HG03575 (cell line): ENCODE results near the gene LAMTOR5.

ENCODE experiments used
- ATAC-seq: cut with Tn5 transposase; IDR thresholded peaks from one replicate; pipeline ENCODE4 v1.9.1; 2021; ENCODE audit not compliant: unreplicated experiment, insufficient number of reproducible peaks, low FRiP score; ENCODE audit errors: extremely low read depth

The LAMTOR5 gene

DNA sequence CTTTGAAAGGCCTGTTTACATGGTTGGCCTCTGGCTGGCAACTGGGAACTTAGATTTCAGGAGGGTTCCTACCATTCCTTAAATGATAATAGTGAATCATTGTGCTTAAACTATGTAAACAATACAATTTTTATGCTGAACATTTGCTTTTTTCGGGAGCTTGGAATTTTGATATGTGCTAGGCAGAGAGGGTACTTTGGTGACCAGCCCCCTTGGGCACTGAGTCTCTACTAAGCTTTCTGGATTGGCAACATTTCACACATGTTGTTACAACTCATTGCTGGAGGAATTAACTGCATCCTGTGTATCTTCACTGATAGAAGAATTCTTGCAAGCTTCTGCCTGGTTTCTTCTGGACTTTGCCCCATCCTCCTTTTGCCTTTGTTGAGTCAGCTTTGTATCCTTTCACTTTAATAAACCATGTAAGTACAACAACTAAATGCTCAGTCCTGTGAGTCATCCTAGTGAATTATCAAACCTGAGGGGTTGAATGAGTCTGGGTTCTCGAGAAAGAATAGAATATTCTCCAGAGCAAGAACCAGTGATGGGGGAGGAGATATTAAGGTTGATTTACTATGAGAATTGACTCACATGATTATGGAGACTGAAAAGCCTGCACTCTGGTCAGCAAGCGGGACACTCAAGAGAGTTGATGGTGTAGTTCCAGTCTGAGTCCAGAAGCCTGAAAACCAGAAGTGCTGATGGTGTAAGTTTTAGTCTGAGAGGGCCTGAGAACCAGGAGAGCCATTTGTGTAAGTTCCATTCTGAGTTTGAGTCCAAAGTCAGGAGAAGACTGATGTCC, 13.6 kb downstream of the LAMTOR5 start:
- no peak for ATAC-seq

DNA sequence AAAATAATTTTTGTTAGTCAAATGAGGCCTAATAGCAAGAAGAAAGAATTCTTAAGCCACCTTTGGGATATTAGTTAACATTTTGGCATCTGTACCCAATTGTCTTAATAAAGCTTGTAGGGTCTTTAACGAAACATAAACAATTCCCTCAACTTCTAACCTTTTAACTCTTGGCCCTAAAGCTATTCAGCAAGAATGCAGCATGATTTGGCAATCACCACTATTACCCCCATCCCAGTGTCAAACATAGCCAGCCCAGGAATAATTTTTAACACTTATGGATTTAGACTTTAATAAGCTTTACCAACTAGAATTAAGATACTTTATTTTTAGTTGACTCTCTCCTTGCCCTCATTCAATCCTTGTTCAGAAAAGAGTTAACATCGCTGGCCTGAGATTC, 14.2 kb downstream of the LAMTOR5 start:
- no peak for ATAC-seq

DNA sequence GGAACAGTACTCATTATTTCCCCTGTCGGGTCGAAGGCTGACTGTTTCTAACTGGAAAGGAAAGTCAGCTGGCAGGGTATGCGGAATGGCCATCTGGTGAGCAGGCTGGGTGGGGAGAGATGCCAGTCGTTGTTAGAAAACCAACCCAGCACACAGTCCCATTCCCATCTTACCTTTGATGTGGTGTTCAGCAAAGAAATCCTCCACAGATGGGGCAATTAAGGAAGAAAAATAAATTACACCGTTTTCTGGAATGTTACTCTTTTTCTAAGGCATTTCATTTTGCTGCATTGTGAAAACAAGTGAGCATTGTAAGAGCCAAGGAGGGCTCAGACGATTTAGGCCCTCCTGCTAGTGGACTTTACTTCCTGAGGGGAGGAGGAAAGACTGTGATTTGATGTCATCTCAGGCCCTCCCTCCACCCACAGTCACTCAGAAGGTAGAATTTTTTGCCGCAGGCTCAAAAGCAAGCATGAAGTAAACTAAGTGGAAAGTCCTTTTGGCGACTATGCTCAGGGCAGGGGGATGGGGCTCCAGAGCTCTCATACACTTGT, 16.7 kb downstream of the LAMTOR5 start, which contains the start of gene SLC16A4:
TSS of gene SLC16A4 (minus strand) at position 335 of the 554 bp plus-strand sequence. CDS start 1,703 bp downstream, outside the sequence.
- no peak for ATAC-seq

DNA sequence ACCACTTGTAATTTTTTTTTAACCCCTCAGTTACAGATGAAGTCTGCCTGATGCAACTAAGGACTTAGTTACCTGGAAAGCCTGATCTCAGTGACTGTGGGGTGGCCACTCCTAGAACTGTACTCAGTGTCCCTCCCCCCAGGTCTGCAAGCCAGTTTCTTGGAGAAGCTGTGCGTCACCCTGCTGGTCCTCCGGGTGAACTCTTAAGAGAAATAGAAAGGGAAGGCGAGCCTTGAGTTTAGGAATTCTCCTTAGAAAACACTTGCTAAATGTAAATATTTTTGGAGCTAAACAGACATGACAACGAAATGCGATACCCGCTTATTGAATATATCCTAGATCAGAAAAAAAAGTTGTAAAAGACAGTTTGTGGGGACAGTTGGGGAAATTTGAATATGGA, 17.4 kb downstream of the LAMTOR5 start:
- no peak for ATAC-seq

DNA sequence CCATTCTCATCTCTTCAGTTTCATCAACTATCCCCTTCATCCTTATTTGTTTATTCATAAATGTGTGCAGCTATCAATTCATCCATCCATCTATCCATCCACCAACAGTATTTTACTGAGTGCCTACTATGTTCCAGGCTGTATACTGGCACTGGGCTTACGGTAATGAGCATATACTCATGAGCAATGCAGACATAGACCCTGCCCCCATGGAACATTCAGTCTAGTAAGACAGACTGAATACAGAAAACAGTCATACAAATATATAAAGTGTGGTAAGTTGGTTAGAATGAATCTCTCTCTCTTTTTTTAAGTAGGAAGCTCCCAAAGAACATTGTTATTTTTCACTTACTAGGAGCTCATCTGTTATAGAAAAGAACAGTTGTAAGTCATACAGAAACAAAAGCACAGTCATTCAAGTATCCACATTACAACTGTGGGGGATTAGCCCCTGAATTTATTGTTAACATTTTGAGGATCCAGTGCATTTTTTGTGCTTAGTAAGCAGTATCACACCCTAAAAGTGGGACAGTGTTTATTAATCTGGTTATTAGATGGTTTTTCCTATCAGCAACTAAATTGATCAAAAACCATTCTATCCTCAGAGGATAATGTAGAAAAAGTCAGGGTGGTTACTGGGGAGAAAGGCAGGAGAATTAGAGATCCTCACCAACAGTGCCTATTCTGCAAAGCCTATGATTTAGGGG, 20.3 kb downstream of the LAMTOR5 start:
- no peak for ATAC-seq

DNA sequence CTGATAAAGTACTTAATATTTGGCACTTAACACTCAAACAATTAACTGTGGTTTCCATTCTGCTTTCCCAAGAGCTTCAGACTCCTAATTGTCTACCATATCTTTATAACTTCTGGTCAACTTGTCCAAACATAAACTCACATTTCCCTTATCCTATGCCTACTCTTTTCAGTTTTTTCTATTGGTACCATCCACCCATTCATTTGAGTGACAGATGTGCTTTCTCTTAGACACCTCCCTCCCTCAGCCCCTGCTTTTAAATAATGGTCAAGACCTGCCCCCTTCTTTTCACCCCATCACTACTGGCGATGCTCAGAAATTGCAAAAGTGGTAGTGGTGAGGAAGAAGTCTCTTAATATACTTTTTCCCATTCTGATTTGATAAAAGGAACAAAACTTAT, 22.1 kb downstream of the LAMTOR5 start:
- no peak for ATAC-seq

DNA sequence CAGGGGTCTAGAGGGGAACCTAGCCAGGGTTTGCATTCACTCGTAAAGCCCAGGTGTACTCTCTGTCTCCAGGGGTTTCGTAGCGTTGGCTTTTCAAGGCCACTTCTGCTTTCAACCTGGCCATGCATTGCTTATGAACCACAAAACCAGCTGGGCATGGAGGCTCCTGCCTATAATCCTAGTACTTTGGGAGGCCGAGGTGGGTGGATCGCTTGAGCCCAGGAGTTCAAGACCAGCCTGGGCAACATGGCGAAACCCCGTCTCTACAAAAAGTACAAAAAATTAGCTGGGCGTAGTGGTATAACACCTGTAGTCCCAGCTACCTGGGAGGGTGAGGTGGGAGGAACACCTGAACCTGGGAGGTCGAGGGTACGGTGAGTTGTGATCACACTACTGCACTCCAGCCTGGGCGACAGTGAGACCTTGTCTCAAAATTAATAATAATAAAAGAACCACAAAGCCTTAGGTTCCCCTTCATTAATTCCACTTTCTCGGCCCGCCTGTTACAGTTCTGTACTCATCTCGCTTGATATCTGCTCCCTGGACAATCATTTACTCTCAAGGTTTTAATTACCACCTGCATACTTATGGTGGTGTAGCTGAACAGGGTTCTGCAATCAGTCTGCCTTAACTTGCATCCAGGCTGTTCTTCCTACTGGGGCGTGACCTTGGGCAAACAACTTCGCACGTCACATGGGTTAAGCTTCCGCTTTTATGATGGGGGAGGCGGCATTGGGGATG, 22.7 kb downstream of the LAMTOR5 start:
- peak; percentile 52 for ATAC-seq

DNA sequence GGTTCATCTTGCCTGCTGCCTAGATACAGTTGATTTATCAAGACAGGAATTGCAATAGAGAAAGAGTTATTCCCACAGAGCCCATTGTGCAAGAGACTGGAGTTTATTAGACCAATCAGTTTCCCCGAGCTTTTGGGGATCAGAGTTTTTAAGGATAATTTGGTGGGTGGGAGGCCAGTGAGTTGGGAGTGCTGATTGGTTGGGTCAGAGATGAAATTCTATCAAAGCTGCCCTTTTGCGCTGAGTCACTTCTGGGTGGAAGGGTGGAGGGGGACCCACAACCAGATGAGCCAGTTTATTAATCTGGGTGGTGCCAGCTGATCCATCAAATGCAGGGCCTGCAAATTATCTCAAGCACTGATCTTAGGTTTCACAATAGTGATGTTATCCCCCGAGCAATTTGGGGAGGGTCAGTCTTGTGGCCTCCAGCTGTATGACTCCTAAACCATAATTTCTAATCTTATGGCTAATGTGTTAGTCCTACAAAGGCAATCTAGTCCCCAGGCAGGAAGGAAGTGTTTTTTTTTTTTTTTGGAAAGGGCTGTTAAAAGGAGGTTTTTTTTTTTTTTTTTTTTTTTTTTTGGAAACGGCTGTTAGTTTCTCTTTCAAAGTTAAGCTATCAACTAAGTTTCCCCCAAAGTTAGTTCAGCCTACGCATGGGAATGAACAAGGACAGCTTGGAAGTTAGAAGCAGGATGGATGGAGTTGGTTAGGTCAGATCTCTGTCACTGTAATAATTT, 24.1 kb downstream of the LAMTOR5 start:
- ATAC-seq: no peak

DNA sequence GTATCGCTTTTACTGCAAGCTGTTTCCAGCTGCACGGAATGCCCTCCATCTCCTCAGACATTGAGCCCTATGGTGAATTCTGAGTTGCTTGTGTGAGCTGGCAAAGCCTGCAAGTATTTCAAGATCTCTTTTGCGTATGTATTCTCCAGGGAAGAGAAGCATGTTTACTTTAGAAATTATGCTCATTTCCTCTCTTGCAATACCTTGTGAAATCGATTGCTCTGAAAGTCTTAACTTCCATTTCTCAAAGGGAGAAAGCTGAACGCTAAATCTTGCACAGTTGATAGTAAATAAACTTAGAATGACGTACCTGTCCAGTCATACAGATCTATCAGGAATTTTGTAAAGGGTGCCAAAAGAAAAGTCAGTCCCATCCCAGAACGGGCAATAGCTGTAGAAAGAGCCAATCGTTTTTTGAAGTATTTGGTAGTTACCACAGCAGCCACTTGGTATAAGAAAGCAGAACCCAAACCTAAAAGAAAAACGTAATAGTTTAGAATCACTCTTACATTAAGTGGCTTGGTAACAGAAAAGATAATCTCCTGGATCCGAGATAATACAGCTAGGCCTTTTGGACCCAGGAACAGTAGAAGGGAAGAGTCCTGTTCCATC, 26.7 kb downstream of the LAMTOR5 start:
- no peak for ATAC-seq

DNA sequence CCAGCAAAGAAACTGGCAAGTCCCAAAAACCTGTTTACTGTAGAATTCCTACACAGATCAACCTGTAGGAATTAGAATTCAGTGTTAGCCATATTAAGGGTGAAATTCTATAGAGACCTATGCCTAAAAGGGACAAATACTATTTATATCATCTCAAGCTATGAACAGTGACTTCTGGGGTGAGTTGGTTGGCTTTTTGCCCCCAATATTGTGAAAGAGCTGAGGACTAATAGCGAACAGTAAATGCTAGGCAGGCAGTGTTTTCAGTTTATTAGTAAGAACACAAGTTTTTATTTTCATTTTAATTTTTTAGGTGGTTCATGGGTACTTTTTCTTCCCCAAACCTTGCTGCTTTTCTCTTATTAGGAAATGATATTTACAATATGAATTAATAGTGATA, 32.0 kb downstream of the LAMTOR5 start:
- ATAC-seq: no peak

DNA sequence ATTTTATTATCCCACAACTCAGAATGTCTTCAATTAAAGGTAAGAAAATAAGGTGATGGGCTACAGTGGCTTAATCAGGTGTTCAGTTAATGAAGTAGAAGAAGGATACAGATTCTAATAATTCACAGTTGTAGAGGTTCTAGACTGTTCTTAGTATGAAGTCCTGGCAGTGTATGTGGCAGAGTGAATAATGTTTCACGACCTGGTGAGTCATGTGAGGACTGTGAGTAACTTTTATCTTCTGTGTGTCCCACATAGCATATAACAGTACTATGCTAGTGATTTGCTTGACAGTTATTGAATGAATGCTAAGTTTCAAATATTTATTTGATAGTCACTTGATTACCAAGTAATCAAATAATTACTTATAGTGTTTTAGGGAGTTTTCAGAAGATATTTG, 36.7 kb downstream of the LAMTOR5 start:
- ATAC-seq: no peak

DNA sequence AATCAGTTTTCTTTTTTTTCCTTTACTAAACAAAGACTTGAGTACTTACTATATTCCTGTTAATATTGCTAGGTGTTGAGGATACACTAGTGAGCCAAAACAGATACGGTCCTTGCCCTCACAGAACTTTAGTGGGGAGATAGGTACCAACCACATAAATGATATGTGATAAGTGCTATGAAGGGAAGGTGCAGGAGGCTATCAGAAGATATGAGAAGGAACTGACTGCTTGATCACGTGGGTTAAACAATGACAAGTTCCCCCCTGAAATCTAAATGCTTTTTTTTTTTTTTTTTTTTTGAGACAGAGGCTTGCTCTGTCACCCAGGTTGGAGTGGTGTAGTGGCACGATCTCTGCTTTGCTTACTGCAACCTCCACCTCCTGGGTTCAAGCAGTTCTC, 43.3 kb downstream of the LAMTOR5 start:
- ATAC-seq: no peak

DNA sequence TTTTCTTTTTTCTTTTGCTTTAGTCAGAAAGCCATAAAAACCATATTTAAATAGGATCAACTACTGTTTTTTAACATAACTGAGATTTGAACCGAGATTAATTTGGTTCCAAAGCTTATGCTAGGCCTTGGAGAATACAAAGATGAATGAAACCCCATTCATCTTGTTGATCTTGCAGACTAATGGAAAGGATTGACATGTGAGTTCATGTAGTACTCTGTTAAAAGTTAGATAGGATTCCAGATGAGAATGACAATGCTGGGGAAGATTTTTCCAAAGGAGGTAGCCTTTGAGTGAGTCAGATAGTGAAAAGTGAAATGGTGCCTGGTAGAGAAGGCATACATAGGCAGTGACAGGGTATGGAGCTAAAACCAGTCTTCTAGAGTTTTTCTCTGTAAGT, 45.6 kb downstream of the LAMTOR5 start:
- no peak for ATAC-seq

DNA sequence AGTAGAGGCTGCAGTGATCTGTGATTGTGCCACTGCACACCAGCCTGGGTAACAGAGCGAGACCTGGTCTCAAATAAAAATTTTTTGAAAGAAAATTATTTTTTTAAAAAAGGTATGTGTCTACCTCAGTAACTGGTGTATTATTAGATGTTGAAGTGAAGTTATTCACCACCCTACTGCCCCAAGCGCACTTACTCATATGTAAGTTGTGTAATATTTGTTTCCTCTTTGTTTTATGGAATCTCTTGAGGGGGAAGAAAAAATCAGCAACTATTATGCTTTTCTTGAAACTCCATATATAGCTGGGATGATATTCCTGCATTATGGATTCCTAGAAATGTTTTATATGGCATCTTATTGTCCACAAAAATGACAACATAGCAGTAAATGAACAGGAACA, 47.1 kb downstream of the LAMTOR5 start:
- ATAC-seq: no peak

DNA sequence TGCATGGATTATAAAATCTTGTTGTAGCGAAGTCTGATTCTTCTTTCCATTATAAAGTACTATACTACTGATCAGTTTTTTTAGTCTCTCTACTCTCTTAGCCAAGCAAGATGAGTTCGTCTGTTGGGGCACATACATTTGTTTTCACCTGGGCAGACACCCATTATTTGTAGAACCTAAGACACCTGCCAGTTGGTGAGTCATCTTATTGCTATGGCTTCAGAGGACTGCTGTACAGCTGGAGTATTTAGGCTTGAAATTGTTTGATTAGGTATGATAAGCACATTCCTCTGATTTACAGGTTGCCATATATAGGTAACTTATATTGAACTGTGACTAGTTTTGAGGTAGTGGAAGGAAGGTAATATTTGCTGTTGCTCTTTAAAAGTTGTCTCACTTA, 51.1 kb downstream of the LAMTOR5 start:
- no peak for ATAC-seq

DNA sequence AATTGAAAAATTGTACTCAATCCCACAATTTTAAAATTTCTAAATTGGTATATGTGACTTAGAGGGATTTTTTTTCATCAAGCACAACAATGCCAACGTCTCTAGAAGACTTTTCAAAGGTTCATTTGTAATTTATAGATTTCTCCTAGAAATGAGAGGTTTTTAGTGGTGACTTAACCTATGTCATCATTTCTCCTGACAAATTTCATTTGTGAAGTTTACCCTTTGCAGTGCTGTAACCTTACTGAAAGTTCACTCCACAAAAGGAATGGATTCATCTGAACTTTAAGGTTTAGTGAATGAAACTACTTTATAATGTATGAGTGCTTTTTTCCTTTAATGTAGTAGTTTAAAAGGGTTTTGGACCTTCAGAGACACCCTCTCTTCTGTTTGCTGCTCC, 52.2 kb downstream of the LAMTOR5 start:
- ATAC-seq: no peak
